TTC549 (cell line): ENCODE measurements around the gene MIPOL1.

ENCODE experiments used
- FAIRE-seq: peaks from 2 replicates; lab custom pipeline; 2012; peaks lifted over from hg19 to GRCh38; lab: Jason Lieb, UNC

Gene MIPOL1

GRCh38 chr14:37464192-37464858, 266.6 kb downstream of the MIPOL1 start:
- no peak for FAIRE-seq

- FAIRE-seq: no peak
Observed at GRCh38 chr14:37466003-37466622, 268.4 kb downstream of the MIPOL1 start.

- no peak for FAIRE-seq
Observed at GRCh38 chr14:37466623-37467088, 268.9 kb downstream of the MIPOL1 start.

- FAIRE-seq: no peak
Observed at GRCh38 chr14:37469650-37470049, 271.9 kb downstream of the MIPOL1 start.

GRCh38 chr14:37470251-37470650, 272.5 kb downstream of the MIPOL1 start:
- FAIRE-seq: no peak

GRCh38 chr14:37472906-37473305, 275.2 kb downstream of the MIPOL1 start:
- no peak for FAIRE-seq

- no peak for FAIRE-seq
Observed at GRCh38 chr14:37474191-37474590, 276.5 kb downstream of the MIPOL1 start.

GRCh38 chr14:37480446-37481290, 282.9 kb downstream of the MIPOL1 start:
- no peak for FAIRE-seq

- no peak for FAIRE-seq
Observed at GRCh38 chr14:37482428-37482827, 284.7 kb downstream of the MIPOL1 start.

- no peak for FAIRE-seq
Observed at GRCh38 chr14:37483672-37484071, 285.9 kb downstream of the MIPOL1 start.

- FAIRE-seq: no peak
Observed at GRCh38 chr14:37490607-37491006, 292.9 kb downstream of the MIPOL1 start.

- FAIRE-seq: no peak
Observed at GRCh38 chr14:37491076-37491475, 293.3 kb downstream of the MIPOL1 start.

GRCh38 chr14:37493606-37494005, 295.9 kb downstream of the MIPOL1 start:
- FAIRE-seq: no peak

- FAIRE-seq: no peak
Observed at GRCh38 chr14:37497422-37497821, 299.7 kb downstream of the MIPOL1 start.

GRCh38 chr14:37501877-37502276, 304.1 kb downstream of the MIPOL1 start:
- FAIRE-seq: no peak

- FAIRE-seq: no peak
Observed at GRCh38 chr14:37508503-37508902, 310.8 kb downstream of the MIPOL1 start.

GRCh38 chr14:37512173-37512572, 314.4 kb downstream of the MIPOL1 start:
- FAIRE-seq: no peak

GRCh38 chr14:37515771-37516170, 318.0 kb downstream of the MIPOL1 start:
- no peak for FAIRE-seq

- FAIRE-seq: no peak
Observed at GRCh38 chr14:37526994-37527393, 329.3 kb downstream of the MIPOL1 start.

- FAIRE-seq: no peak
Observed at GRCh38 chr14:37539992-37540391, 342.3 kb downstream of the MIPOL1 start.

- FAIRE-seq: no peak
Observed at GRCh38 chr14:37544407-37544806, 346.7 kb downstream of the MIPOL1 start.

- FAIRE-seq: no peak
Observed at GRCh38 chr14:37545174-37545573, 347.4 kb downstream of the MIPOL1 start.
